ENCODE results near the gene CEACAM20.
"Not testable (repeated sequence)": the region's sequence is repeated elsewhere in the genome, so short reads cannot be mapped to it uniquely, and the experiment has no call there.

The CEACAM20 gene

DNA sequence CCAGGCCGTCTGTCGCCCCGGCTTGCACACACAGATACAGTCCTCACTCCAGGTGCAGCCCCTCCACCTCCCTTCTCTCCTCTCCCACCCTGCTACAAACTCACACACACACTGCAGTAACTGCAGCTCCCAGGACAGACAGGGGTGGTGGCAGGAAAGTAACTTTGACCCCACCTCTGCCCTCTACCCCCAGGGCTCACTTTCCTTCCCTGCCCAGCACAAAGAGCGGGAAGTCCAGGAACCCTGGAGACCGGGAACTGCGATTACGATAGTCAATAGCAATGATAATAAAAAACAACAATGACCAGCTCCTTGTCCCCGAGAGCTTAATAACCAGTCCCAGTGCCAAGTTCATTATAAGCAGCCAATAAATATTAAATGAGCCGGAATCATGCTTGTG lies at the start of gene CEACAM20:
TSS of gene CEACAM20 (minus strand) at position 140 of the 400 bp plus-strand sequence. CDS start 166 bp downstream, outside the sequence.
- no peak for FAIRE-seq

DNA sequence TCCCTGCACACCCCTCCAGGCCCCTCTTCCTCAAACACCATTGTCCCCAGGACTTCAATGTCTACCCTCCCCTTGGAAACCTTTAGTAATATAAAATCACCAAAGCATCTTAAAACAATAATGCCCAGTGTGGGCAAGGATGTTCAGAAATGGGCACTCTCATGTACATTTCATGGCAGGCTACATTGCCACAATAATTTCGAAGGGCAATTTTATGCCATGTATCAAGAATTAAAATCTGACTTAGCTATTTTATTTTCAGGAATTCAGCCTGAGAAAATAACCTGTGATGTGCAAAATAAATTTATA lies 48.0 kb upstream of the CEACAM20 start:
- no peak for FAIRE-seq

DNA sequence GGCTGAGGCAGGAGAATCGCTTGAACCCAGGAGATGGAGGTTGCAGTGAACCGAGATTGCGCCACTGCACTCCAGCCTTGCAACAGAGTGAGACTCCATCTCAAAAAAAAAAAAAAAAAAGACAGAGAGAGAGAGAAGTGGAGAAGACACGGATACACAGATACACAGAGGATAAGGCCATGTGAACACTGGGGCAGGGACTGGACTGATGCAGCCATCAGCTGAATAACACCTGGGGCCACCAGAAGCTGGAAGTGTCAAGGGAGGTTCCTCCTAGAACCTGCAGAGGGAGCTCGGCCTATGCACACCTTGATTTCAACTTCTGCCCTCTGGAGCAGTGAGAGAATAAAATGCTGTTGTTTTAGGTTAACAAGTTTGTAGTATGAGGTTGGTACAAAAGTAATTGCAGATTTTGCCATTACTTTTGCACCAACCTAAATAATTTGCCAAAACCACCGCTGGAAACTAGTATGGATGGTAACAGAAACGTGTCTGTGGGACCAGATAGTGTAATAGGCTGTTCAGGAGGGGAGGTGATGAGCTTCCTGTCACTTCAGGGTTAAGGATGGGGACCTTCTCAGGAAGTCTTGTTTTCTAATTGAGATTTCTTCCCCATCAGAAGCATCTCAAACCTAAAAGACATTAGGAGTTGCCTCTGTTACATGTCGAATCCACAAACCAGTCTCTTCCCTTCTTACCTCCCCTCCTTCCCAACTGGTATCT lies 47.5 kb upstream of the CEACAM20 start:
- FAIRE-seq = no peak

DNA sequence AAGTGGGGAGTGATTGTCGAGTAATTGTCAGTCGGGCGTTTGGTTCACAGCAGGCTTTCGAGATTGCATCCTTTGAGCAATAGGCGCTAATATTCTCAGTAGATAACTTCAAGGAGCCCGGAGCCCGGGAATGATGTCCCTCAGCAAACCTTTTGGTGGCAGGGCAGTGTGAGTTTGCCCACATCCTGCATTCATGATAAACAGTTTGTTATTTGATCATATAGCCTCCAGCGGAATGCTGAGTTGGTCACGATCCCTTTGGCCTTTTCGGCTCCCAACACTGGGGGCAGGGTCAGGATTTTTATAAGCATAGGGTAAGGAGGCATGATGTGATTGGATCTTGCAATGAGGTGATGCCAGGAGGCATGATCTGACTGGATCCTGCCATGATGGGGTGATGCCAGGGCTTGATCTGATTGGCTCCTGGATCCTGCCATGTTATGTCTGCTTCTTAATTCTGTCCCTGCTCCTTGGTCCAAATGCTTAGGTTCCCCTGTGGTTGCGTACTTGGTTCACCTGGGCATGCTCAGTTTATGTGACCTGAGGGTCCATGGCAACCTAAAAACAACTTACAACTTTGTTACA lies 45.7 kb upstream of the CEACAM20 start:
- FAIRE-seq = no peak

DNA sequence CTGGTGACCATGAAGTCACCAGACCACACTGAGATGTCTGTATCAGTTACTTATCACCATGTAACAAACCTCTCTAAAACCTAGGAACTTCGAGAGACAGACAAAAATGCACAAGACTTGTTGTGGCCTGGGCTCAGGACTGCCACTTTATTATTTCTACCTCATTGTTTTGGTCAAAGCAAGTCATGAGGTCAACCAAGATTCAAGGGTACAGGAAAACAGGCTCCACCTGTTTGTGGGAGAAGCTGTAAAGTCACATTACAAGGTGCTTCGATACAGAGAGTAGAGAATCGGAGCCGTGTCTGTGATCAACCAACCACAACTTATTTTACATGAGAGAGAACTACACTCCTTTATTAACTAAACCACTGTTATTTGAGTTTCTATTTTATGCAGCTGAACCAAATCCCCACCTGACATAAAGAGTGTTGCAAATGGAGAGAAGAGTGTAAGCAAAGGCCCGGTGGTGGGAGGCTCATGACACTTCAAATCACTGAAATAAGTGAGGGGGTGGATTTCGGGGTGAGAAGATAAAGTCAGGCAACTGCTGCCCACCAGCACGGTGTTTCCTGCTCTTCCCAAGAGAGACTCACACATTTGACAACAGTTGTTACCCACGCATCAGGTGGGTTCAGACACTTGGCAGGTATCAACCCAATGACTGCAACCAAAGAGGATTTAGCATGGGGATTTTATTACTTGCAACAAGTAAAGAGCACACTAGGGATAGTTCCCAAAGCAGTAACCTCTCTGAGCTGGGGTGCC lies 44.9 kb upstream of the CEACAM20 start:
- FAIRE-seq = no peak

DNA sequence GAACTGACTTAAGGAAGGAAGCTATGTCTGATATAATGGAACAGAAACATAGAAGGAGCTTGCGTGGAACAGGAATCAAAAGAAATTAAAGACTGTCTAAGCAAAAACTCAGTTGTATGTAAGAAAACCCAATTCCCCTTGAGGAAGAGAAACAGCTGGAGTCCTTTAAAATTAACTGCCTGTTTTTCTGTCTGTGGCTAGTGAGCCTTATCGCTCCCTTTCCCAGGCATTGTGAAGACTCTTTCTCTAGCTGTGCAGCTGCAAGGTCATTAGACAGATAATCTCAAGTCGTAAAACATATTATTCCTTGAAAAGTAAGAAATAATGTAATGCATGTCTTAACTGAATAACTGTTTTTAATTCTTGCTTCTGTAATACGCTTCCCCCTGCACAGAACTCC lies 44.2 kb upstream of the CEACAM20 start:
- FAIRE-seq = no peak

DNA sequence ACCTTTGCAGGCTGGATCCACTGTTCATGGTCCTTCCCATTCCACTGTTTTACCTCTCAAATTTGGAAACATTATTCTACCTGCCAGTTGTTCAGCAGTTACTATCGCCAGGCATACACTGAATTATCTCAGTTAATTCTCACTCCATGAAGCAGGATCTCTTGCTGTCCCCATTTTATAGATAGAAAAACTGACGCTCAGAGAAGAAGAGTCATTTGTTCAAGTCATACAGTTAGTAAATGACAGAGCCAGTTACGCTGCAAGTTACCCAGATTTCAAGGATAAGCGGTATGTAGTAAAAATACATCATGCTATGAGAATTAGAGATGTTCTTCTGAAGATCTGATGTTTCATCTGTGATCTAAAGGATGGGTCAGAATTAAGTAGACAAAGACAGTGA lies 43.7 kb upstream of the CEACAM20 start:
- no peak for FAIRE-seq

DNA sequence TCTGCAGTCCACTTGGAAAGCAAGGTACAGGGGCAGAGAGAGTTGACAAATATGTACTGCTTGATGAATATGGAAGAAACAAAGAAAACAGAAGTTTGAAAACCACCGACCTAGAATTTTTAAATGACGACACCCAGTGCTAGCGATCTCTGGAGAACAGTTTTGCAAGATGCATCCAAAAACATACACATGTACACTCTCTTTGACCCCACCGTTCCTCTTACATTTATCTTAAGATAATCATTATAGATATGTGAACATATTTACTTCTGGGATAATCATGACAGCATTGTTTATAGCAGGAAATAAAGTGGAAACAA lies 43.1 kb upstream of the CEACAM20 start:
- no peak for FAIRE-seq

DNA sequence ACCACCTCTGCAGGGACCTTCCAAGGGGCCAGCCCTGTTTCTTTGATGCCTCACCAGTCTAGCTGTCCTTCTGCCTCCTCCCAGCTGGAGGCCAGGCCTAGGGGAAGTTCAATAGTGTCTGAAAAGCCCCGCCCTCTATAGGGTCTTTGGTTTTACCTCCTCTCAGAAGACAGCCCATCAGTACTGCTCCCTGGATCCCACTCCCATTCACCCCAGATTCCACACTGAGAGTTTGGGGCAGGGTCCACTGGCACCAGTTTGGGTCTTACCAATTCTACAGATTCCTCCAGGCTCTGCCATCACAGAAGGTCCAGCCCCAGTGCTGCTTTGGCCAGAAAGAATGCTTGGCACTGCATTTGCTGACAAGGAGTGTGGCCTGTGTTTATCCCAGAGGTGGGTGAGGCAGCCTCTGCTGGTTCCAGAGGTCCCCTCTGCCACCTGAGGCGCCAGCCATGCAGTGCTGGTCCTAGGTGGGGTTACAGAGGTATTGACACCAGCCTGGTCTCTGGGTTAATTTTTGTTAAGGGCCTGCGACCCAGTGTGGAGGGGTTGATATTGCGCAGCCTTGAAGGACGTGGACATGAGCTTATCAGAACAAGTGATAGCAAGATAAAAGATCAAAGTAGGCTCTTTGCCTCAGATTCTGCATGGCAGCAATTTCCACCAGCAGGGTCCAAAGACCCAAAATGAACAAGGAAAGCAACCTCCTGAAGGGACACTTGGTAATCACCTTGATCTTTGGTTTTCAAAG lies 42.5 kb upstream of the CEACAM20 start:
- FAIRE-seq = no peak

DNA sequence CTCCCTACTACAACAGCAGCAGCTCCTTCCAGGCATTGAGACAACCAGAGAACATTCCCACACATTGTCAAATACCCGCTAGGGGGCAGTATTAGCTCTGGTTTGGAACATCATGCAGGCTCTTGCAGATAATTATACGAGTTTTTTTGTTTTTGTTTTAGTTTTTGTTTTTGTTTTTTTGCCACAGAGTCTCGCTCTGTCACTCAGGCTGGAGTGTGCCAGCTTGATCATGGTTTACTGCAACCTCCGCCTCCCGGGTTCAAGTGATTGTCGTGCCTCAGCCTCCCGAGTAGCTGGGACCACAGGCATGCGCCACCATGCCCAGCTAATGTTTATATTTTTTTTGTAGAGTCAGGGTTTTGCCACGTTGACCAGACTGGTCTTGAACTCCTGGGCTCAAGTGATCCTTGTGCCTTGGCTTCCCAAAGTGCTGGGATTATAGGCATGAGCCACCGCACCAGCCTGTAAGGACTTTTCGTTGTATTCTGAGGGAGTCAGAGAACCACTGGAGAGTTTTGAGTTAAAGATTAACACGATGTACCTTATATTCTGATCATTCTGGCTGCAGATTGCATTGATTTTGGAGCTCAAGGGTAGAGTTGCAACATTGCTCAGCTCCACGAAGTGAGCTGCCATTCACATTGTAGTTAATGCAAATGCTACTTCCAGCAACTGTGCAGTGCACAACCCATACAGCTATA lies 41.7 kb upstream of the CEACAM20 start:
- FAIRE-seq = peak; percentile 94

DNA sequence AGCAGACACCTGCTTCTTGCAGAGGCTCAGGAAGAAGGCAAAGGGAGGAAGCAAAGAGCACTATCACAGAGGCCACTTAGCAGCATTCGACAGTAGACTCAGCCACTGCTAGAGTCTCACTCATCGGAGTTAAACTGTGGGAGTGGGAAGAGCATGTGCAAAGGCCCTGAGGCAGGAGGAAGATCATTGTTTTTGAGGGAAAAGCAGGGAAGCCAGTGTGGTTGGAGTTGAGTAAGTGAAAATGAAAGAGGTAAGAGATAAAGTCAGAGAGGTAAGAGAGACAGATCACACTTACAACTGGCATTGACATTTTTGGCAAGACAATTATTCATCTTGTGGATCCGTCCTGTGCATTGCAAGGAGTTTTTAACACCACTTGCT lies 41.1 kb upstream of the CEACAM20 start:
- no peak for FAIRE-seq

DNA sequence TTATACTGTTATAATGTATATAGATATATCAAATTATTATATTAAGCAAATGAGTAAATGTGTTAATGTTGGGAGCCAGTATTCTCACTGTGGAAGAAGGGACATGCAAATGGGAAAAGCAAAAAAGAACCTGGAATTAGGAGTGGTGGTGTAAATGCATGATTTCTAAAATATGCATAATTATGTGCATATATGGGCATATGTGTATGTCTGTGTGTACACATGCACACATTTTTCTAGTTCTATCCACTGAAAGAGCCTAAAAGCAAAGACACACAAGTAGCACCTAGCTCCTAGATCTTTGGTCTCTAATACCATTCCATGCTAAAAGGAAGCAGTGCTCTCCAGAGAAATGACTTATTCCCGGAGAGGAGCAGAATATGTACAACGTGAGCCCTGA lies 38.3 kb upstream of the CEACAM20 start:
- no peak for FAIRE-seq

DNA sequence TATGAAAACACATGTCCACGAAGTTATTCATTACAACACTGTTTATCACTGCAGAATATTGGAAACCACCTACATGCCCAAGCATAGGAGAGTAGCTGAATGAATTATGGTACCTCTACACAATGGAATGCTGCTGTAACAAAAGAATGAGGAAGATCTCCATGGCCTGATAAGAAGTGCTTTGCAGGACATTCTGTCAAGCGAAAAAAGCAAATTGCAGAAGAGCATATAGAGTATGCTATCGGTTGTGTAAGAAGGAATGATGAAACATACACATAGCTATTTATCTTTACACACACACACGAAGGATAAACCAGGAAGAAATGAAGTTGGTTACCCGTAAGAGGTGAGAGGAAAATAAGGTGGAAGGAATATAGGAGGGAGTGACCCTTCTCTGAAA lies 37.5 kb upstream of the CEACAM20 start:
- no peak for FAIRE-seq

DNA sequence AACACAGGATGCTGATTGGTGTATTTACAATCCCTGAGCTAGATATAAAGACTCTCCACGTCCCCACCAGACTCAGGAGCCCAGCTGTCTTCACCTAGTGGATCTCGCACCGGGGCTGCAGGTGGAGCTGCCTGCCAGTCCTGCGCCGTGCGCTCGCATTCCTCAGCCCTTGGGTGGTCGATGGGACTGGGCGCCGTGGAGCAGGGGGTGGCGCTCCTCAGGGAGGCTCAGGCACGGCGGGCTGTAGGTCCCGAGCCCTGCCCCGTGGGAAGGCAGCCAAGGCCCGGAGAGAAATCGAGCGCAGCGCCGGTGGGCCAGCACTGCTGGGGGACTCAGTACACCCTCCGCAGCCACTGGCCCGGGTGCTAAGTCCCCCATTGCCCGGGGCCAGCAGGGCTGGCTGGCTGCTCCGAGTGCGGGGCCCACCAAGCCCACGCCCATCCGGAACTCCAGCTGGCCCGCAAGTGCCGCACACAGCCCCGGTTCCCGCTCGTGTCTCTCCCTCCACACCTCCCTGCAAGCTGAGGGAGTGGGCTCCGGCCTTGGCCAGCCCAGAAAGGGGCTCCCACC lies 33.7 kb upstream of the CEACAM20 start:
- FAIRE-seq = not testable (repeated sequence)

DNA sequence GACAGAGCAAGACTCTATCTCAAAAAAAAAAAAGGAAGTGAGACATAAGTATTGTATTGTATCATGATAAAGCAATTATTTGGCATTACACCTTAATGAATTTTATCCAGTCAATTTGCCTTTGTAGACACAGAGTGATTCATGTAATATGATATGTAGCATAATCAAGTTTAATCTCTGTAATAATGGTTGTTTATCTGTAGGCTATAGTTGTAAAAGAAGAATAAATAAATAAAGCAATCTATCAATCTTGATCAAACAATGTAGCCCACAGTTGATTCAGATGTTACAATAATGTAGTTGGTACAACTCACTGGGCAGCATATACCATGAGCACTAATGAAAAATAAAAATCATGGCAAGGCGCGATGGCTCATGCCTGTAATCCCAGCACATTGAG lies 28.5 kb upstream of the CEACAM20 start:
- no peak for FAIRE-seq

DNA sequence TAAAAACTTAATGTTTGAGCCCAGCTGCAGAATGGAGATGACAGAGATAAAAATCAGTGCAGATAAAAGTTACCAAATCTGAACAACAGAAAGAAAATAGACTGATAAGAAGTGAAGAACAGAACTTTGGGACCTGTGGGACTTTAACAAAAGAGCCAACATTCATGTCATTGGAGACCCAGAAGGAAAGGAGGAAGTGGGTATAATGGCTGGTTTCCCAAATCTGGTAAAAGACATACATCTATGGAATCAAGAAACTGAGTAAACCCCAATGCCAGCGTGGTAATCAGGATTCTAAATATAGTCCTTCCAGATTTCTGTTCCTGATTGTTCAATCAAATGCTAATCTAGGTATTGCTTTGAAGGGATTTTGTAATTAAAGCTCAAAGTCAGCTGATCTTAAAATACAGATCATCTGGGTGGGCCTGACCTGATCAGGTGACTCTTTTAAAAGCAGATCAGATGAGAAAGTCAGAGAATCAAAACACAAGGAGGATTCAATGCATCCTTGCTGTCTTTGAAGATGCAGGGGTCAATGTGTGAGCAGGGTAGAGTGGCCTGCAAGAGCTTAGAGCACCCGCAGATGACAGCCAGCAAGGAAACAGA lies 25.3 kb upstream of the CEACAM20 start:
- no peak for FAIRE-seq

DNA sequence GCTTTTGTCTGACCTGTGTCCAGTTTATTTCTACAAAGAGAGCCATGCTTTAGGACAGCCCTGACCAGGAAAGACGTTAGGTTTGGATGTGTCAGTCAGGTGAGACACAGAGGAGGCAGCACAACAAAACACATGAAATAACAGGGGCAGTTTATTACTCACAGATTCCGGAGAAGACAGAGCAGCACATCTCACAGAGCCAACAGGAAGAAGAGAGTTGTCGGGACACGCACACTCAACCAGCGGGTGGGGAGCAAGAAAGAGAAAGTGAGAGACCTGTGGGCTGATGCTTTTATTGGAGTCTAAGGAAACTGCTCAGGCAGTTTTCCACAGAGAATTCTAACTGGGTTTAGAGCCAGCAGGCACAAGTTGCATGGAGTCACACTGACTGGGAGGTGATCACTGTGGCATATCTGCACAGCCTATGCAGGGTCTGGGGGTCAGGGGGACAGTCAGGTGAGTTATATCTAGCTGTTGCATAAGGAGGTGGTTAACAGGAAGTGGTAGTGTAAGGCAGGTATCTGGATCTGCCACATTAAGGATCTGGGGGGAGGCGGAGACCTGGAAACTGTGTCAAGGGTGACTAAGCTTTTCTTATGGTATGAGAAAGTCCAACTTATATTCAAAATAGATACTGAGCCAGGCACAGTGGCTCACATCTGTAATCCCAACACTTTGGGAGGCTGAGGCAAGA lies 24.1 kb upstream of the CEACAM20 start:
- no peak for FAIRE-seq

DNA sequence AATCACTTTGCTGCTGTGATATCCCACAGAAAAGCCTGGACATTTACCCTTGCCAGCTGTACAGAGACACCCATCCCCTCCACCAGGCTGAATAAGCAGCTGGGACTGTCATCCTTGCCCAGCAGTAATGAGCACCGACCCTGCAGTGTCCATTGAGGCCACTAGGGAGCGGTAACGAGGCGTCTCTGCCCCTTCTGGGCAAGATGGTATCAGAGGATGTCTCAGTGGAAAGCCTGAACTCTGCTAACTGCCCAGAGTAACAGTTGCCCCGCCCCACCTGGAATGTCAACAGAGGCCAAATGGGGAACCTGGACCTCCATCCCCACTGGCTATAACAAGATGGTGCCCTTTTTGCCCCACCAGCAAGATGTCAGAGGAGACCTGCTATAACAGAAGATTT lies 22.8 kb upstream of the CEACAM20 start:
- FAIRE-seq = no peak

DNA sequence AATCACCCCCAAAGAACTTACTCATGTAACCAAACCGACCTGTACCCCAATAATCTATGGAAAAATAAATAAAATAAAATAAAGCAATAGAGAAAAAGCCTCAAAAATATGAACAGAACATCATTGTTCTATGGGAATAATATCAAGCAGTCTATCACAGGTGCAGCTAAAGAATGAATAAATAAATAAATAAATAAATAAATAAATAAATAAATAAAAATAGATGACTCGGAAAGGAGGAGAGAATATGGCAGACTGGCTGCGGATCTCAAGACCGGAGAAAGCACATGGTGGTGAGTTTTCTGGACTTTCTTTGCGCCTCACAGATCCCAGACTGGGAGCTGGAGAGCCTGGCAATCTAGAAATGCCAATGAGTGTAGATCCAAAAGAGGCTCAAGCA lies 22.4 kb upstream of the CEACAM20 start:
- no peak for FAIRE-seq

DNA sequence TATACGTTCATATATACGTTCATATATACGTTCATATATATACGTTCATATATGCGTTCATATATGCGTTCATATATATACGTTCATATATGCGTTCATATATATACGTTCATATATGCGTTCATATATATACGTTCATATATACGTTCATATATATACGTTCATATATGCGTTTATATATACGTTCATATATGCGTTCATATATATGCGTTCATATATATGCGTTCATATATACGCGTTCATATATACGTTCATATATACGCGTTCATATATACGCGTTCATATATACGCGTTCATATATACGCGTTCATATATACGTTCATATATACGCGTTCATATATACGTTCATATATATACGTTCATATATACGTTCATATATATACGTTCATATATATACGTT lies 21.5 kb upstream of the CEACAM20 start:
- not testable (repeated sequence) for FAIRE-seq

DNA sequence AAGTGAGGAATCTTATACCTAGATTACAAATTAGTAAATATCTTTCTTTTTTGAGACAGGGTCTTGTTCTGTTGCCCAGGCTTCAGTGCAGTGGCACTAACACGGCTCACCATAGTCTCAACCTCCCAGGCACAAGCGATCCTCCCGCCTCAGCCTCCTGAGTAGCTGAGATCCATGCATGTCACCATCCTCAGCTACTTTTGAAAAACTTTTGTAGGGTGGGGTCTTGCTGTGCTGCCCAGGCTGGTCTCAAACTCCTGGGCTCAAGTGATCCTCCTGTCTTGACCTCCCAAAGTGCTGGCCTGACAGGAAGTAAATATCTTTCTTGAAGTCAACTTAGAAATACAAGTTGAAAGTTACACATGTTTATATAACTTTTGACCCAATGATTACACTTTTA lies 20.0 kb upstream of the CEACAM20 start:
- no peak for FAIRE-seq

DNA sequence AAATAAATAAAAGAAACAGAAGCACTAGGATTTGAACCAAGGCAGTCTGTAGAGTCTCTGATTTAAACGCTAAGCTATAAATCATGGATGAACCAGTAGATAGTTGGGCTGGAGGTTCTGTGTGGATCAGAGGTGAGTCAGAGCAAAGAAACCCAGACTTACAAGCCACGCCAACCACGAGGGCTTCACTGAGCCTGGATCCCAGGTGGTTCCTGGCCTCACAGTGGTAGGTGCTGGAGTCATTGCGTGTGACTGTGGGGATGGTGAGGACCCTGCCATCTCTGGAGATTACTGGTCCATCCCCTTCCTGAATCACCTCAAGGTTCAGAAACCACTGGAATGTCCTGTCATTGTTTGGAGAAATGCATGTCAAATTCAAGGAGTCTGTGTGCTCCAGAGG lies 19.3 kb upstream of the CEACAM20 start:
- FAIRE-seq = no peak
